Adrenal gland (tissue), 5 donors: ENCODE data around the gene MAPK13.

Source experiments
- CTCF ChIP-seq, 6 experiments: fragments of 450-650 bp in 4 of 6; fragments of 200-600 bp in 2 of 6; sonication (generic) in 1 of 6; IDR thresholded peaks; 1 replicate in 5 of 6; 2 replicates in 1 of 6; pipeline versions ENCODE4 v1.5.1 to v1.8.0; 2016 to 2021; ENCODE audit warnings: antibody characterized with exemption in 6 of 6, mild to moderate bottlenecking in 2 of 6, moderate library complexity in 1 of 6
- POLR2A ChIP-seq, 2 donors: fragments of 450-650 bp; IDR thresholded peaks; one replicate each; pipeline ENCODE4 v1.6.1; 2017; ENCODE audit warnings: antibody characterized with exemption in 2 of 2, mild to moderate bottlenecking in 2 of 2, moderate library complexity in 1 of 2
- donor health status: DM: no; HTN: no; CAD: no.

GRCh38 chr6:36113703-36114102, 16.6 kb upstream of the MAPK13 start:
- TF ChIP-seq CTCF (IDR thresholded peaks at IDR 0.05) = no peak
- no peak for TF ChIP-seq POLR2A (IDR thresholded peaks at IDR 0.05)
